HCT116 (cell line): ENCODE results near the gene SLC26A9. TPM values are rescaled to one million over a fixed set of nuclear protein-coding genes. Genes with fewer than 3 reads are reported as not detected.

Experiments
- ATAC-seq: fragments of 200-7000 bp; cut with Tn5 transposase; 2 replicates; pipeline ENCODE4 v1.9.1; 2020; ENCODE audit warnings: mild to moderate bottlenecking, moderate library complexity
- BruUV-seq: library from RNA; stranded (reverse); fragments of 400-500 nt; replicated peaks from 2 replicates; lab custom pipeline; 2021; lab: Mats Ljungman, UMichigan
- CTCF ChIA-PET: fragments of 300-600 bp; sonication (Branson Sonifier 250); formaldehyde crosslinking; loops from one replicate; lab custom pipeline; 2021; ENCODE audit warnings: antibody characterized with exemption; lab: Charles Lee
- POLR2A ChIA-PET: fragments of 300-600, 350-600 bp; sonication (Branson Sonifier 250); formaldehyde crosslinking; loops from one replicate; lab custom pipeline; 2021; ENCODE audit warnings: antibody characterized with exemption; lab: Charles Lee
- RAD21 ChIA-PET, 2 experiments: fragments of 300-600 bp; sonication (Branson Sonifier 250); formaldehyde crosslinking; loops; one replicate each; lab custom pipeline; 2023; ENCODE audit warnings: low total read pairs in 2 of 2; ENCODE audit not compliant: uncharacterized antibody in 2 of 2, unreplicated experiment in 2 of 2, low non-redundant PET in 1 of 2; lab: Charles Lee
- DNase-seq: peaks from one replicate; pipeline ENCODE4 v3.0.0-alpha.2; 2010; ENCODE audit warnings: low read depth, low spot score
- H2AFZ ChIP-seq: fragments of 200-600 bp; shearing (Covaris generic), sonication (generic); 2 replicates; pipeline ENCODE4 v1.6.1; 2017; ENCODE audit warnings: low read depth, mixed run types, mixed read lengths, antibody characterized with exemption, low read length; ENCODE audit not compliant: poor library complexity, severe bottlenecking
- H3K27ac ChIP-seq: 2 replicates; pipeline ENCODE4 v1.5.1; 2012; ENCODE audit warnings: low read depth, low read length
- H3K27me3 ChIP-seq: fragments of 200-600 bp; sonication (generic); 2 replicates; pipeline ENCODE4 v1.6.1; 2016; ENCODE audit warnings: mixed run types, low read length, mixed read lengths; ENCODE audit not compliant: insufficient read depth
- H3K36me3 ChIP-seq, 2 experiments: fragments of 200-500 bp in 1 of 2; fragments of 200-600 bp in 1 of 2; sonication (Bioruptor generic) in 1 of 2; sonication (generic) in 1 of 2; 2 replicates each; pipeline versions ENCODE4 v1.5.1 to v1.6.1; 2014 to 2016; ENCODE audit warnings: low read length in 2 of 2, inconsistent platforms in 1 of 2, mixed read lengths in 1 of 2, mixed run types in 1 of 2; ENCODE audit not compliant: insufficient read depth in 2 of 2, control insufficient read depth in 1 of 2
- H3K4me1 ChIP-seq, 2 experiments: fragments of 200-600 bp in 1 of 2; sonication (generic) in 1 of 2; 2 replicates each; pipeline versions ENCODE4 v1.5.1 to v1.6.1; 2012 to 2017; ENCODE audit warnings: low read length in 2 of 2, inconsistent platforms in 1 of 2, mild to moderate bottlenecking in 1 of 2, mixed read lengths in 1 of 2, mixed run types in 1 of 2, moderate library complexity in 1 of 2; ENCODE audit not compliant: insufficient read depth in 2 of 2, control insufficient read depth in 1 of 2
- H3K4me2 ChIP-seq: fragments of 200-600 bp; sonication (generic); 2 replicates; pipeline ENCODE4 v1.6.1; 2017; ENCODE audit warnings: mixed run types, low read length, mixed read lengths
- H3K4me3 ChIP-seq, 2 experiments: fragments of 200-600 bp in 1 of 2; sonication (generic) in 1 of 2; replicated peaks in 1 of 2; 2 replicates each; pipeline ENCODE4 v1.5.1; 2011 to 2016; ENCODE audit warnings: low read length in 2 of 2, control low read depth in 1 of 2, low read depth in 1 of 2, mild to moderate bottlenecking in 1 of 2, mixed read lengths in 1 of 2, mixed run types in 1 of 2
- H3K79me2 ChIP-seq: fragments of 200-600 bp; sonication (generic); 2 replicates; pipeline ENCODE4 v1.6.1; 2017; ENCODE audit warnings: mild to moderate bottlenecking, mixed run types, low read length, moderate library complexity, mixed read lengths; ENCODE audit not compliant: insufficient read depth
- H3K9ac ChIP-seq: fragments of 200-600 bp; sonication (generic); 2 replicates; pipeline ENCODE4 v1.6.1; 2016; ENCODE audit warnings: low read length, mixed read lengths
- H3K9me2 ChIP-seq: fragments of 200-600 bp; sonication (generic), shearing (Covaris generic); 2 replicates; pipeline ENCODE4 v1.6.1; 2017; ENCODE audit warnings: mixed run types, mild to moderate bottlenecking, moderate library complexity; ENCODE audit not compliant: insufficient read depth
- H3K9me3 ChIP-seq, 2 experiments: fragments of 200-500 bp in 1 of 2; fragments of 200-600 bp in 1 of 2; sonication (Bioruptor generic) in 1 of 2; sonication (generic) in 1 of 2; 2 replicates each; pipeline ENCODE4 v1.6.1; 2014 to 2017; ENCODE audit warnings: low read length in 2 of 2, mixed read lengths in 2 of 2, inconsistent platforms in 1 of 2, low read depth in 1 of 2, mild to moderate bottlenecking in 1 of 2, mixed run types in 1 of 2, moderate library complexity in 1 of 2; ENCODE audit not compliant: control insufficient read depth in 1 of 2, insufficient read depth in 1 of 2
- H4K20me1 ChIP-seq: fragments of 200-600 bp; sonication (generic), shearing (Covaris generic); 2 replicates; pipeline ENCODE4 v1.6.1; 2017; ENCODE audit warnings: mixed run types, mild to moderate bottlenecking, moderate library complexity; ENCODE audit not compliant: insufficient read depth
- CTCF ChIP-seq, 3 experiments: fragments of 200-600 bp in 1 of 3; sonication (generic) in 1 of 3; IDR thresholded peaks in 2 of 3; conservative IDR thresholded peaks in 1 of 3; 2 replicates each; pipeline ENCODE4 v1.5.1; 2012 to 2017; ENCODE audit warnings: low read depth in 2 of 3, low read length in 2 of 3, antibody characterized with exemption in 1 of 3, borderline replicate concordance in 1 of 3, control low read depth in 1 of 3, mild to moderate bottlenecking in 1 of 3, mixed read lengths in 1 of 3, mixed run types in 1 of 3, moderate library complexity in 1 of 3; ENCODE audit not compliant: insufficient read depth in 1 of 3
- SIN3A ChIP-seq: IDR thresholded peaks from 2 replicates; pipeline ENCODE4 v1.6.1; 2012; ENCODE audit warnings: low read depth
- SRF ChIP-seq: IDR thresholded peaks from 2 replicates; pipeline ENCODE4 v1.6.1; 2012; ENCODE audit warnings: low read depth
- TCF7L2 ChIP-seq: IDR thresholded peaks from 2 replicates; pipeline ENCODE4 v1.7.0; 2011; ENCODE audit warnings: borderline replicate concordance, inconsistent platforms; ENCODE audit not compliant: insufficient read depth, insufficient read length; ENCODE audit errors: extremely low read depth
- ZBTB33 ChIP-seq: IDR thresholded peaks from 2 replicates; pipeline ENCODE4 v1.6.1; 2011; ENCODE audit warnings: mild to moderate bottlenecking, low read length, moderate library complexity; ENCODE audit not compliant: insufficient replicate concordance; ENCODE audit errors: extremely low read depth
- intact Hi-C: fragments of 100-400 bp; cut with micrococcal nuclease; formaldehyde crosslinking; loops from 2 replicates; pipeline ENCODE4 v1.10.0; 2022
- total RNA-seq: library from RNA; stranded (reverse); gene quantifications from one replicate; pipeline ENCODE4 v1.2.1, GENCODE V29; 2021; ENCODE audit not compliant: unreplicated experiment

Gene SLC26A9
- total RNA-seq, 1 experiment from 2014 or later = not detected

GRCh38 chr1:205989786-205990185, 46.5 kb upstream of the SLC26A9 start:
- Histone ChIP-seq H3K79me2 (no peaks in the 10 kb centered on the region), H3K9ac (no peak overlapping the region), H3K9me3 (no peaks in the 10 kb centered on the region), H3K27ac (no peak overlapping the region), H4K20me1 (no peaks in the 10 kb centered on the region), H2AFZ (no peak overlapping the region), H3K36me3 (no peaks in the 10 kb centered on the region), H3K4me3 (no peak overlapping the region), H3K4me2 (no peak overlapping the region), H3K27me3 (no peaks in the 10 kb centered on the region), H3K9me2 (no peaks in the 10 kb centered on the region; the same call in 1 of the 2 replicates), H3K4me1 (peaks cover 0 to 8% of the 10 kb centered on the region in 2 experiments; a peak in 2 of 4 replicates)
- ChIA-PET RAD21 (no interaction called here), CTCF (interaction anchor here (1.1 to 1.2 kb wide), 2 partner anchors 13 to 117 kb away, joined by 4 to 6 read pairs; no protein-coding TSS in a partner anchor), POLR2A (no interaction called here)
- ATAC-seq = no peak
- no TSS peak for BruUV-seq
- no peak for DNase-seq
- TF ChIP-seq CTCF (IDR thresholded peaks at IDR 0.05 in 2 of 3, conservative IDR thresholded peaks at IDR 0.05 in 1 of 3; ENCODE audit: borderline replicate concordance in 1 of 3, insufficient read depth in 1 of 3, low read depth in 2 of 3, low read length in 2 of 3) = no peak
- no peak for TF ChIP-seq SRF
- no peak for TF ChIP-seq ZBTB33
- no peak for TF ChIP-seq TCF7L2
- no peak for TF ChIP-seq SIN3A
- intact Hi-C loops = no loop called here
